MV-4-11 (cell line): ENCODE results near the gene OTUD7B.

Experiments
- DNase-seq: peaks from one replicate; lab custom pipeline; 2025; lab: John Stamatoyannopoulos, UW

OTUD7B gene

GRCh38 chr1:149916193-149916897 is 94.2 kb downstream of the OTUD7B start:
- DNase-seq: peak; percentile 62

GRCh38 chr1:149915429-149916192 is 94.9 kb downstream of the OTUD7B start:
- peak; percentile 17 for DNase-seq

GRCh38 chr1:149914545-149914944 is 96.0 kb downstream of the OTUD7B start:
- DNase-seq: no peak

GRCh38 chr1:149906570-149907075 is 103.9 kb downstream of the OTUD7B start:
- no peak for DNase-seq

GRCh38 chr1:149903836-149904491 is 106.6 kb downstream of the OTUD7B start:
- DNase-seq: no peak

GRCh38 chr1:149899460-149900284 is 110.9 kb downstream of the OTUD7B start, which contains the start of gene BOLA1:
BOLA1 (plus strand) TSS chr1:149899568; CDS start chr1:149900060, 492 bp downstream.
- DNase-seq: peak; percentile 89

- no peak for DNase-seq
Observed at GRCh38 chr1:149896575-149896974, 114.0 kb downstream of the OTUD7B start.

GRCh38 chr1:149888999-149889289 is 121.6 kb downstream of the OTUD7B start:
- DNase-seq: no peak

GRCh38 chr1:149888247-149888998 is 122.1 kb downstream of the OTUD7B start:
- DNase-seq: peak; percentile 100
